Measurements from ENCODE around the gene HSPB6.

GRCh38 chr19:35756377-35757230 lies at the start of gene HSPB6:
- TF ChIP-seq, protein P1, sequence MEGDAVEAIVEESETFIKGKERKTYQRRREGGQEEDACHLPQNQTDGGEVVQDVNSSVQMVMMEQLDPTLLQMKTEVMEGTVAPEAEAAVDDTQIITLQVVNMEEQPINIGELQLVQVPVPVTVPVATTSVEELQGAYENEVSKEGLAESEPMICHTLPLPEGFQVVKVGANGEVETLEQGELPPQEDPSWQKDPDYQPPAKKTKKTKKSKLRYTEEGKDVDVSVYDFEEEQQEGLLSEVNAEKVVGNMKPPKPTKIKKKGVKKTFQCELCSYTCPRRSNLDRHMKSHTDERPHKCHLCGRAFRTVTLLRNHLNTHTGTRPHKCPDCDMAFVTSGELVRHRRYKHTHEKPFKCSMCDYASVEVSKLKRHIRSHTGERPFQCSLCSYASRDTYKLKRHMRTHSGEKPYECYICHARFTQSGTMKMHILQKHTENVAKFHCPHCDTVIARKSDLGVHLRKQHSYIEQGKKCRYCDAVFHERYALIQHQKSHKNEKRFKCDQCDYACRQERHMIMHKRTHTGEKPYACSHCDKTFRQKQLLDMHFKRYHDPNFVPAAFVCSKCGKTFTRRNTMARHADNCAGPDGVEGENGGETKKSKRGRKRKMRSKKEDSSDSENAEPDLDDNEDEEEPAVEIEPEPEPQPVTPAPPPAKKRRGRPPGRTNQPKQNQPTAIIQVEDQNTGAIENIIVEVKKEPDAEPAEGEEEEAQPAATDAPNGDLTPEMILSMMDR (IDR thresholded peaks at IDR 0.05), result no peak
- TF ChIP-seq ZFX (IDR thresholded peaks at IDR 0.05; ENCODE audit: borderline replicate concordance), result no peak
